Stomach (tissue), 4 donors: Measurements from ENCODE around the gene ADD3.

Source experiments
- CTCF ChIP-seq, 7 experiments: fragments of 450-650 bp in 4 of 7; fragments of 200-600 bp in 3 of 7; sonication (generic) in 3 of 7; IDR thresholded peaks; one replicate each; pipeline ENCODE4 v1.5.1; 2016 to 2019; ENCODE audit warnings: antibody characterized with exemption in 7 of 7, control low read depth in 2 of 7, mild to moderate bottlenecking in 1 of 7
- EP300 ChIP-seq: sonication (generic); formaldehyde crosslinking; IDR thresholded peaks from one replicate; pipeline ENCODE4 v1.6.1; 2017; ENCODE audit warnings: antibody characterized with exemption
- POLR2A ChIP-seq, 4 donors: fragments of 450-650 bp; IDR thresholded peaks; one replicate each; pipeline ENCODE4 v1.6.1; 2016; ENCODE audit warnings: antibody characterized with exemption in 4 of 4, control low read depth in 2 of 4, mild to moderate bottlenecking in 1 of 4, moderate library complexity in 1 of 4
- POLR2AphosphoS5 ChIP-seq, 3 donors: sonication (generic); formaldehyde crosslinking; IDR thresholded peaks; one replicate each; pipeline ENCODE4 v1.6.1; 2016; ENCODE audit warnings: antibody characterized with exemption in 3 of 3

GRCh38 chr10:109993551-109994330 lies 14.0 kb upstream of the ADD3 start:
- TF ChIP-seq POLR2AphosphoS5 (IDR thresholded peaks at IDR 0.05): peak in 1 of 3 donors; percentile 14
- no peak for TF ChIP-seq EP300
- no peak for TF ChIP-seq CTCF (IDR thresholded peaks at IDR 0.05)
- TF ChIP-seq POLR2A (IDR thresholded peaks at IDR 0.05): no peak
